ENCODE measurements around the gene SAXO1.

Gene SAXO1

DNA sequence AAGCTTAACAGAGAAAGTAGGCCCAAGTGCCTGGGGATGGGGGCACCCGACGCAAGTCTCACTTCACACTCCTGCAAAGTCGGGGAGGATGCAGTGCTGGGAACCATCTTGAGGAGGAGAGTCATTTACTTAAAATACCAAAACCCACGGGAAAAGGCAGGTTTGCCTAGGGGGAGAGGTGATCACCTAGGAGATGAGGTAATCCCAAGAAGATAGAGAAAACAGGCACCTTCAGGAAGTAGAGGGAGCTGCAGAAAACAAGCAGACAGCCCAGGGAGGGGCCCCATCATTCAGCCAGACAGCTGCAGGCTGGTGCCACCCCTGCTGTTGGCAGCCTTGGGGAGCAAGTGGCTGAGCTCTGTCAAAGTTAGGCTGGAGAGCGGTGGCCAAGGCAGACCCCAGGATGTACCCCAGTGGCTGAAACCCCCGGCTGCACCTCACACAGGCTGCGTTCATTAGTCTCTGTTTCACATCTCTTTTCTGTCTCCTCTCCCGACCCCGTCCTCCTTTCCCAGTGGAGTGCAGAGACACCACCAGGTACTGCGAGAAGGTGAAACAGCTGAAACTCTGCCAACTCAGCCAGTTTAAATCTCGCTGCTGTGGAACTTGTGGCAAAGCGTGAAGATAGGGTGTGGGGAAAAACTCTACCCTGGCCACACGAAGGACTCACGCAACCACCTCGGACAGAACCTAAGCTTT lies 124.9 kb downstream of the SAXO1 start:
- no peak for DNase-seq

DNA sequence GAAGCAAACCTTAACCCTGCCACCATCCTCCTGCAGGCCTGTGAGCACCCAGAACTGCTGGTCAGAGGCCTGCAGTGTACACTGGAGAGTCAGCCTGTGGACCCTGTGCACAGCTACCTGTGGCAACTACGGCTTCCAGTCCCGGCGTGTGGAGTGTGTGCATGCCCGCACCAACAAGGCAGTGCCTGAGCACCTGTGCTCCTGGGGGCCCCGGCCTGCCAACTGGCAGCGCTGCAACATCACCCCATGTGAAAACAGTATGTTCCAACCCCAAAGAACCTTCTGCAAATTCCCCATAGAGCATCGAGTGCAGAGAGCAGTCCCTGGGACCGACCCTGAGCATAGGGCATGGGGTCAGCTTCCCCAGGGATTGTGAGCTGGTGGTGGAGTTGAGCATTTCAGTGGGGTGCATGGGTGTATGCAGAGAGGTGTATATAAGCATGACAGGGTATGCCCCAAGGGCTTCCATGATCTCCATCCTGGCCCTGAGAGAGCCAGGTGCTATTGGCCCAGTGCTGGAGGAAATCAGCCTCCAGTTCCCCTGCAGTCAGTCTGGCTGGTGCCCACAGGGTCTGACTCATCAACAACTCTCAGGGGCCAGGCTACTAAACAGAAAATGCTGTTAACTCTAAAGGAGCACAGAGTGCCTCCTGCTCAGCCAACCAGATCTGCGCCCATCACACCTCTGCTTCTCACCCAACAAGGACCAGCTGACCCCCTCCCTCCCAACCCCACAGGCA lies 126.2 kb downstream of the SAXO1 start:
- no peak for DNase-seq

- DNase-seq: no peak
These were observed 127.0 kb downstream of the SAXO1 start for GRCh38 chr9:18905883-18906629.

- no peak for DNase-seq
These were observed 127.8 kb downstream of the SAXO1 start for GRCh38 chr9:18905028-18905882.

GRCh38 chr9:18903450-18903849 lies 129.6 kb downstream of the SAXO1 start:
- DNase-seq: no peak

- DNase-seq: no peak
These were observed 136.4 kb downstream of the SAXO1 start for GRCh38 chr9:18896531-18897179.

GRCh38 chr9:18896004-18896403 lies 137.0 kb downstream of the SAXO1 start:
- DNase-seq: no peak

DNA sequence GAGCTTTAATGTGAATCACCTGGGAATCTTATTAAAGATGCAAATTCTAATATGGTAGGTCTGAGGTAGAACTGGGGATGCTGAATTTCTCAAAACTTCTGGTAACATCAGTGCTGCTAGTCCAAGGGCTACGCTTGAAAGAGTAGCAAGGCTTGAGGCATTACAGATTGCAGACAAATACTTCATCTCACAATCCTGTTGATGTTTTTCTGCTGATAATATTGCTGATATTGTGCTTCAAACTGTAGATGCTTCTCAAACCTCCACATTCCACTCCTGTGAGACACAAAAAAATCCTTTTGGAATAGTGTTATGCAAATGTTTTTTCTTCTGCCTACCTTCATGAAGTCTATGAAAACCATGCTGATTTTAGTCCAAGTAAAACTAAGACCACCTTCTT lies 139.5 kb downstream of the SAXO1 start:
- DNase-seq: no peak

DNA sequence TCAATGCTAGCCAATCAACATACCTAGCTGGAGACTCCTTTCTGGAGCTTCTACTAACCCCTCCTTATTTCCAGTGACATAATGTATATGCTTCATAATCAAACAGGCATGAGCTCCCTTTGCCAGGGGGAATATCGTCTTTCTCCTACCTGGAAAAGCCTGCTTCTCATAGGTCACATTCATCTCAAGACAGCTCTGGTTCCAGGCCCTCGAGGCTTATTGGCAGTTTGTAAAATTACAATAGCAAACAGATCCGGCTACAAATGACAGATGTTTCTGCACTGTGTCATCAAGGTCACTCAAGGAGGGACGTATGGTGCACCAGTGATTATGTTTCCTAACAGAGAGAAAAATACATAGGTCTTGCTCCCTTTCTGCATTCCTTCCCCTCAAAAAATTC lies 140.0 kb downstream of the SAXO1 start:
- DNase-seq: no peak

DNA sequence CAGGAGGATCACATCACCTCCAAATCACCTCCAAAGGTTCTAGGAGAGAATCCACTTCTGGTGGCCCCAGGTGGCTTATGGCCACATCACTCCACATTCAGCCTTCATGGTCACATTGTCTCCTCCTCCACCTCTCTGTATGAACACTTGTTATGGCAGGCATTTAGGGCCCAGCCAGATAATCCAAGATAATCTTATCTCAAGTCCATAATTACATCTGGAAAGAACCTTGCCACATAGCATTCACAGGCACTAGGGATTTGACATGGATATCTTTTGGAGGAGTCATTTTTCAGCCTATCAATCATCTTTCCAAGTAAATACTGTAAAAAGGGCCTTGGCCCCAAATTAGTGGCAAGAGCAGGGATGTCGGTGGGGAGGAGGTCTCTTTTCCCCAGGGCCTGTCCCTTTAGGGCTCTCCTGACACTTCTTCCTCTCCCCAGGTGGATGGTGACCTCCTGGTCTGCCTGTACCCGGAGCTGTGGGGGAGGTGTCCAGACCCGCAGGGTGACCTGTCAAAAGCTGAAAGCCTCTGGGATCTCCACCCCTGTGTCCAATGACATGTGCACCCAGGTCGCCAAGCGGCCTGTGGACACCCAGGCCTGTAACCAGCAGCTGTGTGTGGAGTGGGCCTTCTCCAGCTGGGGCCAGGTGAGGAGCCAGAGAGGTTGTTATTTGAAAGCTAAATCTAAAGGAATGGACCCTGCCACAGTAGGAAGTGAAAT lies 140.9 kb downstream of the SAXO1 start:
- no peak for DNase-seq

DNA sequence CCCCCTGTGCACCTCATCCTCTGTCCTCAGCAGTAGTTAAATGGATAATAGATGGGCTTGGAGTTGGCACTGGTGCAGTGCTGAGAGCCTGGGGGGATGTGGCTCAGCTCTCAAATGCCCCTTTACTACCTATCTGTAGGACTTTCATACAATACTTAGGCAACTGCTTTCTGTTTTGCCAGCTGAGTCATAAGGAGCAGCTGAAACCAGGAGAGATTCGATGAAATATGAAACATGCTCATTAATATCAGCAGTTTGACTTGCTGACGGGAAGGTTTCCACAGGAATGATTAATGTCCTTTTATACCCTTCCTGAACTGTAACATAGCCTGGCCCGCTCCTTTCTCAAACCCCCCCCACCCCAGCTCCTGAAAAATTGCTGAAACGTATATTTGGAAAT lies 142.6 kb downstream of the SAXO1 start:
- no peak for DNase-seq

DNA sequence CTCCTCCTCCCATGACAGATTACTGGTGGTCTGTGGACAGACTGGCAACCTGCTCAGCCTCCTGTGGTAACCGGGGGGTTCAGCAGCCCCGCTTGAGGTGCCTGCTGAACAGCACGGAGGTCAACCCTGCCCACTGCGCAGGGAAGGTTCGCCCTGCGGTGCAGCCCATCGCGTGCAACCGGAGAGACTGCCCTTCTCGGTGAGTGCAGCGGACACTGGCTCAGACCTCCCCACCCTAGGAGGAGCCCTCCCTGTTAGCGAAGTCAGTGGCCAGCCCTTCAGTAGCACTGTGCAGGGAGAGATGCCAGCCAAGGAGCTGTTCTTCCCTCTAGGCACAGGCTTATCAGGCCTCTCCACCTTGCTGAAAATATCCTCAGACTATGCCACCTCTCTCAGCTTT lies 143.5 kb downstream of the SAXO1 start:
- DNase-seq: no peak

DNA sequence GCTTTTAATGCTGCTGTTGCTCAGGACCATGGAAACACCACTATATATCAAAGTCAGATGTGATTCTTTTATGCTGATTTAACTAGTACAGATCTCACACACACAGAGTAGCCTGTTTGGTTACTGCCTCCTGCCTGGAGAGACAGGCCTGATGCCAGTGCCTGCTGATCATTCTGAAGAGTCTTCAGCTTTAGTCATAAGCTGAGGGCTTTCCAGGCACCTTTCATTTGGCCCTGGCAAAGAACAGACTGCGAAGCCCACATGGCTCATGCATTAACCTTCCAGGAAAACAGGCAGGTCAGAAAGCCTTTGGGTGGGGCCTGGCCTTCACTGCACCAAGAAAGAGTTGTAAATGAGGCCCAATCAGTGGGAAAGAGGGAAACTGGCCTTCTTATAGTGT lies 144.7 kb downstream of the SAXO1 start:
- DNase-seq: no peak

DNA sequence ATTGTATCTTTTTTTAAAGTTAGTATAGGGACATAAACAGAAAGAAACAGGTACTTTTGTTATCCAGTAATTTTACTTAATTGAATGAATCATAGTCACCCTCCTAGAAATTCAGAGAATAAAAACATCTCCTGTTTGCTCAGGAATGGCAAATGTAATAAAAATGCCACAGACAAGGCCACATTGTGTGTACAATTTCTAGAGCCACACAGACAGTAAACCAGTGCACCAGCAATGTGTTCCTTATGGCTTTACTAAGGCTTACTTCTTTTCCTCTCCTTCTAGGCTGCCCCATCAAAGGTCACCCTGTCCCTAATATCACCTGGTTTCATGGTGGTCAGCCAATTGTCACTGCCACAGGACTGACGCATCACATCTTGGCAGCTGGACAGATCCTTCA lies 145.5 kb downstream of the SAXO1 start:
- no peak for DNase-seq

- DNase-seq: no peak
These were observed 151.3 kb downstream of the SAXO1 start for GRCh38 chr9:18881758-18882157.

DNA sequence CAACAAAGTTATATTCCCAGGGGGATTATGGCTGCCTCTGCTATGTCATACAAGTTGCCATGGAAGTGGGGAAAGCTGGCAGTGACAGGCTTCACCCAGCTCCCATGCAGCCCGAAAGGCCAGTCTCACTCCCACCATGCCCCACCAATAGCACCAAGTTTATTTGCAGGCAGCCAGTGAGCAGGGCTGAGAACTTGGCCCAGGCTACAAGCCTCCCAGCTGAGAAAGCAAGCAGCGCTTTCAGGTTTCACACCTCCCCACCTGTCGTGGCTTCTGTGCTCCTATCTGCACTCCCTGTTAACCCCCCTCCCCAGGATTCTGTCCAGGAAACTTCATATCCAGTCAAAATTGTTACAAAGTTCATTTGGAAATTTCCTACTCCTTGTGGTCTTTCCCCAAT lies 155.0 kb downstream of the SAXO1 start:
- DNase-seq: no peak
